GM19238 (cell line): Measurements from ENCODE around the gene VSX2.

Experiments
- DNase-seq: peaks from one replicate; pipeline ENCODE4 v3.0.0; 2011; ENCODE audit warnings: low spot score; ENCODE audit not compliant: insufficient read length

The VSX2 gene

GRCh38 chr14:74238974-74239847 is at the start of gene VSX2:
VSX2 (plus strand) TSS chr14:74239449; CDS start chr14:74239562, 113 bp downstream.
- DNase-seq: no peak

GRCh38 chr14:74190927-74191575 is 48.2 kb upstream of the VSX2 start:
- DNase-seq: no peak

GRCh38 chr14:74194506-74195274 is 44.6 kb upstream of the VSX2 start:
- no peak for DNase-seq

GRCh38 chr14:74195623-74196022 is 43.6 kb upstream of the VSX2 start:
- DNase-seq: no peak

- DNase-seq: no peak
Measured at GRCh38 chr14:74198441-74199234, 40.6 kb upstream of the VSX2 start.

GRCh38 chr14:74202113-74202512 is 37.1 kb upstream of the VSX2 start:
- no peak for DNase-seq

- no peak for DNase-seq
Measured at GRCh38 chr14:74203639-74204038, 35.6 kb upstream of the VSX2 start.

GRCh38 chr14:74204491-74204890 is 34.8 kb upstream of the VSX2 start:
- DNase-seq: no peak

GRCh38 chr14:74205882-74206281 is 33.4 kb upstream of the VSX2 start:
- no peak for DNase-seq

GRCh38 chr14:74207943-74208342 is 31.3 kb upstream of the VSX2 start:
- no peak for DNase-seq

- DNase-seq: no peak
Measured at GRCh38 chr14:74208642-74209041, 30.6 kb upstream of the VSX2 start.

GRCh38 chr14:74211945-74212580 is 27.2 kb upstream of the VSX2 start:
- no peak for DNase-seq

- DNase-seq: no peak
Measured at GRCh38 chr14:74213907-74214803, 25.1 kb upstream of the VSX2 start.

GRCh38 chr14:74216671-74217070 is 22.6 kb upstream of the VSX2 start:
- DNase-seq: no peak

GRCh38 chr14:74217672-74218448 is 21.4 kb upstream of the VSX2 start:
- DNase-seq: peak; percentile 89

- DNase-seq: no peak
Measured at GRCh38 chr14:74218462-74218861, 20.8 kb upstream of the VSX2 start.

GRCh38 chr14:74219277-74220205 is 19.7 kb upstream of the VSX2 start:
- DNase-seq: no peak

GRCh38 chr14:74220991-74221390 is 18.3 kb upstream of the VSX2 start:
- DNase-seq: no peak
